ENCODE results near the gene DUSP7.

GRCh38 chr3:52021489-52022268, 34.7 kb downstream of the DUSP7 start:
- TF ChIP-seq, protein P1, sequence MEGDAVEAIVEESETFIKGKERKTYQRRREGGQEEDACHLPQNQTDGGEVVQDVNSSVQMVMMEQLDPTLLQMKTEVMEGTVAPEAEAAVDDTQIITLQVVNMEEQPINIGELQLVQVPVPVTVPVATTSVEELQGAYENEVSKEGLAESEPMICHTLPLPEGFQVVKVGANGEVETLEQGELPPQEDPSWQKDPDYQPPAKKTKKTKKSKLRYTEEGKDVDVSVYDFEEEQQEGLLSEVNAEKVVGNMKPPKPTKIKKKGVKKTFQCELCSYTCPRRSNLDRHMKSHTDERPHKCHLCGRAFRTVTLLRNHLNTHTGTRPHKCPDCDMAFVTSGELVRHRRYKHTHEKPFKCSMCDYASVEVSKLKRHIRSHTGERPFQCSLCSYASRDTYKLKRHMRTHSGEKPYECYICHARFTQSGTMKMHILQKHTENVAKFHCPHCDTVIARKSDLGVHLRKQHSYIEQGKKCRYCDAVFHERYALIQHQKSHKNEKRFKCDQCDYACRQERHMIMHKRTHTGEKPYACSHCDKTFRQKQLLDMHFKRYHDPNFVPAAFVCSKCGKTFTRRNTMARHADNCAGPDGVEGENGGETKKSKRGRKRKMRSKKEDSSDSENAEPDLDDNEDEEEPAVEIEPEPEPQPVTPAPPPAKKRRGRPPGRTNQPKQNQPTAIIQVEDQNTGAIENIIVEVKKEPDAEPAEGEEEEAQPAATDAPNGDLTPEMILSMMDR (IDR thresholded peaks at IDR 0.05) = no peak
- TF ChIP-seq POLR2A (IDR thresholded peaks at IDR 0.05) = no peak
- TF ChIP-seq POLR2AphosphoS5 (IDR thresholded peaks at IDR 0.05) = no peak

All from gastroesophageal sphincter (tissue), 3 donors.